Adrenal gland (tissue), 5 donors: Measurements from ENCODE around the gene SERTAD2.

ENCODE experiments used
- POLR2A ChIP-seq, 2 donors: fragments of 450-650 bp; IDR thresholded peaks; one replicate each; pipeline ENCODE4 v1.6.1; 2017; ENCODE audit warnings: antibody characterized with exemption in 2 of 2, mild to moderate bottlenecking in 2 of 2, moderate library complexity in 1 of 2
- TF ChIP-seq, protein P1 (sequence below), 6 experiments: fragments of 450-650 bp in 4 of 6; fragments of 200-600 bp in 2 of 6; sonication (generic) in 1 of 6; IDR thresholded peaks; 1 replicate in 5 of 6; 2 replicates in 1 of 6; pipeline versions ENCODE4 v1.5.1 to v1.8.0; 2016 to 2021; ENCODE audit warnings: antibody characterized with exemption in 6 of 6, mild to moderate bottlenecking in 2 of 6, moderate library complexity in 1 of 6
- donor health status: DM: no; HTN: no; CAD: no.

DNA sequence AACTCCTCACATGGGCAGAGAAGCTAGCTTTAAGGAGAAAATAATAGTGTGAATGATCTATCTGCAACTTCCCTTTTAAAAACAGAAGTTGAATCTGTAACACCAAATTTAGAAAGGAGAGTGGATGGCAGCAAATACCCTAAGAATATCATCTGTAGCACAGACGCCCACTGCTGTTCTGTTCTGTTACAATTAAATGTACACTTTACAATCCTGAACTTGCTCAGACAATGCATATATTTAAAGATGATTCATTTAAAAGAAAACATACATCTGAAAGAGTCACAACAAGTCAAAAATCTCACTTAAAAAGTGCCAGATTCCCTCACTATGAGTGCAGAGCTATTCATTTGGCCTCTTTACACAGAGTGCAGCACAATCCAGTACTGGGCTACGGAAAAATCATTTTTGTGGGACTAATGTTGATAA is 8.0 kb upstream of the SERTAD2 start:
- TF ChIP-seq, protein P1, sequence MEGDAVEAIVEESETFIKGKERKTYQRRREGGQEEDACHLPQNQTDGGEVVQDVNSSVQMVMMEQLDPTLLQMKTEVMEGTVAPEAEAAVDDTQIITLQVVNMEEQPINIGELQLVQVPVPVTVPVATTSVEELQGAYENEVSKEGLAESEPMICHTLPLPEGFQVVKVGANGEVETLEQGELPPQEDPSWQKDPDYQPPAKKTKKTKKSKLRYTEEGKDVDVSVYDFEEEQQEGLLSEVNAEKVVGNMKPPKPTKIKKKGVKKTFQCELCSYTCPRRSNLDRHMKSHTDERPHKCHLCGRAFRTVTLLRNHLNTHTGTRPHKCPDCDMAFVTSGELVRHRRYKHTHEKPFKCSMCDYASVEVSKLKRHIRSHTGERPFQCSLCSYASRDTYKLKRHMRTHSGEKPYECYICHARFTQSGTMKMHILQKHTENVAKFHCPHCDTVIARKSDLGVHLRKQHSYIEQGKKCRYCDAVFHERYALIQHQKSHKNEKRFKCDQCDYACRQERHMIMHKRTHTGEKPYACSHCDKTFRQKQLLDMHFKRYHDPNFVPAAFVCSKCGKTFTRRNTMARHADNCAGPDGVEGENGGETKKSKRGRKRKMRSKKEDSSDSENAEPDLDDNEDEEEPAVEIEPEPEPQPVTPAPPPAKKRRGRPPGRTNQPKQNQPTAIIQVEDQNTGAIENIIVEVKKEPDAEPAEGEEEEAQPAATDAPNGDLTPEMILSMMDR (IDR thresholded peaks at IDR 0.05) = no peak
- no peak for TF ChIP-seq POLR2A (IDR thresholded peaks at IDR 0.05)
